Activated CD8-positive, alpha-beta memory T cell treated with anti-CD3 and anti-CD28 coated beads for 24 hours (primary cell): ENCODE measurements around the gene YOD1.

Experiments used
- DNase-seq: peaks from one replicate; pipeline ENCODE4 v3.0.0-alpha.2; 2020

Gene YOD1

GRCh38 chr1:207072233-207072632 lies 21.2 kb upstream of the YOD1 start:
- DNase-seq = no peak

GRCh38 chr1:207071426-207071825 lies 20.4 kb upstream of the YOD1 start:
- DNase-seq = no peak

- no peak for DNase-seq
Observed at GRCh38 chr1:207070811-207071210, 19.8 kb upstream of the YOD1 start.

- DNase-seq = no peak
Observed at GRCh38 chr1:207069858-207070506, 19.0 kb upstream of the YOD1 start.

GRCh38 chr1:207069061-207069460 lies 18.1 kb upstream of the YOD1 start:
- DNase-seq = no peak

GRCh38 chr1:207067665-207068064 lies 16.7 kb upstream of the YOD1 start:
- DNase-seq = no peak

- no peak for DNase-seq
Observed at GRCh38 chr1:207067185-207067584, 16.2 kb upstream of the YOD1 start.

GRCh38 chr1:207064561-207064960 lies 13.6 kb upstream of the YOD1 start:
- DNase-seq = no peak

- DNase-seq = no peak
Observed at GRCh38 chr1:207063014-207063413, 12.0 kb upstream of the YOD1 start.

- no peak for DNase-seq
Observed at GRCh38 chr1:207062058-207062457, 11.1 kb upstream of the YOD1 start.

GRCh38 chr1:207060596-207060995 lies 9.6 kb upstream of the YOD1 start:
- DNase-seq = no peak

GRCh38 chr1:207059881-207060280 lies 8.9 kb upstream of the YOD1 start:
- no peak for DNase-seq

- no peak for DNase-seq
Observed at GRCh38 chr1:207058878-207059867, 8.2 kb upstream of the YOD1 start.

- DNase-seq = no peak
Observed at GRCh38 chr1:207058252-207058651, 7.2 kb upstream of the YOD1 start.

- DNase-seq = no peak
Observed at GRCh38 chr1:207056673-207057072, 5.7 kb upstream of the YOD1 start.

- no peak for DNase-seq
Observed at GRCh38 chr1:207055386-207056001, 4.5 kb upstream of the YOD1 start.

GRCh38 chr1:207054491-207054890 lies 3.5 kb upstream of the YOD1 start:
- DNase-seq = no peak

- peak; percentile 98 for DNase-seq
Observed at GRCh38 chr1:207052911-207053769, 2.1 kb upstream of the YOD1 start, which contains the start of gene PFKFB2. Gene PFKFB2 (plus strand): TSS chr1:207053275. CDS start chr1:207054718, 1,443 bp downstream.

GRCh38 chr1:207050480-207051190 lies 373 bp downstream of the YOD1 start:
- DNase-seq = peak; percentile 94

- DNase-seq = no peak
Observed at GRCh38 chr1:207049974-207050391, 1.0 kb downstream of the YOD1 start.

GRCh38 chr1:207049514-207049913 lies 1.5 kb downstream of the YOD1 start:
- DNase-seq = no peak

GRCh38 chr1:207049054-207049453 lies 2.0 kb downstream of the YOD1 start:
- DNase-seq = no peak
